Bronchial epithelial cell (primary cell): ENCODE data around the gene ANXA6. TPM values are rescaled to one million over a fixed set of nuclear protein-coding genes. Genes with fewer than 3 reads are reported as not detected.

Experiments used
- DNase-seq: peaks from one replicate; pipeline ENCODE4 v3.0.0-alpha.2; 2010; ENCODE audit warnings: low read depth
- FAIRE-seq: peaks from 2 replicates; lab custom pipeline; 2011; peaks lifted over from hg19 to GRCh38; lab: Jason Lieb, UNC
- H3K27me3 ChIP-seq: 2 replicates; pipeline ENCODE4 v1.5.1; 2011; ENCODE audit warnings: low read length; ENCODE audit not compliant: control insufficient read depth, insufficient read depth
- H3K36me3 ChIP-seq: 2 replicates; pipeline ENCODE4 v1.5.1; 2011; ENCODE audit warnings: low read length; ENCODE audit not compliant: control insufficient read depth, insufficient read depth
- H3K4me3 ChIP-seq: 2 replicates; pipeline ENCODE4 v1.5.1; 2011; ENCODE audit warnings: mild to moderate bottlenecking, low read depth, low read length, control low read depth
- CTCF ChIP-seq: IDR thresholded peaks from 2 replicates; pipeline ENCODE4 v1.5.1; 2011; ENCODE audit warnings: mild to moderate bottlenecking, moderate library complexity, low read length, control low read depth, inconsistent platforms; ENCODE audit not compliant: insufficient read depth, severe bottlenecking
- total RNA-seq: library from RNA; depleted of rRNA; stranded (reverse); fragments of >200 nt; gene quantifications from 2 replicates; pipeline ENCODE4 v1.2.1, GENCODE V29; 2014

Gene ANXA6
- total RNA-seq, 1 donor from 2014 or later: 11.3 TPM

DNA sequence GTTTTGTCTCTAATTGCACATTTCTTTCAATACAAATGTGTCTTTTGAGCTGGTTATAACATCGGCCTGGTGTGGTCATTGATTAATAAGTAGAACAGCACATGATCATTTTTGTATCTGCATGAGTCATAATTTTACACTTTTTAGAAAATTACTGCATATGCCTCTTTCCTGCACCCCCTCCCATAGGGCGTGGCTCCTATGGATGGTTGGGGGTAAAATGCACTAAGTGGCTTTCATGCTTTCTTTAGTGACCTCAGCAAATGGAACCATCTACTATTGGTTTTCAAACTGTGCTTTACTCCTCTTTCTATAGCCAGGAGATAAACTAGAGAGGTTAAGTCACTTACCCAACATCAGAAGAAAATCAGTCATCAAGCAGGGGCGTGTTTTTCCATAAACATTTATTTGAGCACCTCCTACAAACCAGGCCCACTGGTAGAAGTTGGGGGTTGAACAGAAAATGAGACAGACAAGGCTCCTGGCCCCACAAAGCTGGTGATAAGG, 3.8 kb downstream of the ANXA6 start:
- no peaks in the 10 kb centered on the region for H3K36me3 ChIP-seq
- H3K27me3 ChIP-seq: no peaks in the 10 kb centered on the region
- H3K4me3 ChIP-seq: no peak overlapping the region
- FAIRE-seq (no peak), DNase-seq (no peak)
- TF ChIP-seq CTCF: no peak

- DNase-seq (no peak), FAIRE-seq (no peak)
- Histone ChIP-seq H3K4me3 (no peak overlapping the region), H3K36me3 (no peaks in the 10 kb centered on the region), H3K27me3 (no peaks in the 10 kb centered on the region)
- no peak for TF ChIP-seq CTCF
Observed at GRCh38 chr5:151153300-151153699, 4.3 kb downstream of the ANXA6 start.

DNA sequence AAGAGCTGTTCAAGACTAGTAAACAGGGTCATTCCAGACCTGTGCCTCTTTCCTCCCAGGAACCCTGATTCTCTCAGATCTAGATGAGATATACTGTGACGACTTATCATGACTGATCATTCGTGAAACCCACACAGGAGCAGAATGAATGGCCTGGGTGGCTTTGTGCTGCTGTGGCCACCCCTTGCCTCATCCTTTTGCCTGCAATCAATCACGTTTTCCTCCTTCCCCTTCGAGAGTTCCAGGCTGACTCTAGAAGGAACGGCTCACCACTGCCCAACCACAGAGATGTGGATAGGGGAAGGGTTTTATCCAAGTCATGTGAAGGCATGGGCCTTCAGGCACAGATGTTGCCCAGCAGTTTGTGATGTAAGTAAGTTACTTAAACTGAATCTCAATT, 5.8 kb downstream of the ANXA6 start:
- Histone ChIP-seq H3K36me3 (no peaks in the 10 kb centered on the region), H3K27me3 (no peaks in the 10 kb centered on the region), H3K4me3 (no peak overlapping the region)
- DNase-seq: no peak
- no peak for TF ChIP-seq CTCF
- no peak for FAIRE-seq

DNA sequence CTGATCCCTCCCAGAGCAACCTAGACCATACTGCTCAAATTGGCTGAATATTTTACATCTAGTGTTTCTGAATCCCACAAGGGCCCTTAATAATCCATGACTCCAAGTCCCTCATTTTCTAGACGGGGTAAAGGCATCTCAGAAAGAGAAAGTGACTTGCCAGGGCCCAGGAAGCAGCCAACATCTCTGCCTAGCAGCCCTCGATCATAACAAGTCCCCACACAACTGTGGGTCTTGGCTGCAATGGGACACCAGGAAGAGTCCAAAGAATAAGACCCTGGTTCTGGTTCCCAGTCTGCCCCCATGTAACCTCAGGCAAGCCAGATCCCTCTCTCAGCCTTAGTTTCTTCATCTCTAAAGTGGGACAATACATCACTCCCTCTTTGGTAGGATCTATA, 6.3 kb downstream of the ANXA6 start:
- no peak for FAIRE-seq
- DNase-seq: no peak
- H3K27me3 ChIP-seq: no peaks in the 10 kb centered on the region
- H3K4me3 ChIP-seq: no peak overlapping the region
- no peaks in the 10 kb centered on the region for H3K36me3 ChIP-seq
- no peak for TF ChIP-seq CTCF

- DNase-seq (no peak), FAIRE-seq (no peak)
- no peaks in the 10 kb centered on the region for H3K27me3 ChIP-seq
- H3K36me3 ChIP-seq: no peaks in the 10 kb centered on the region
- no peak overlapping the region for H3K4me3 ChIP-seq
- TF ChIP-seq CTCF: no peak
Observed at GRCh38 chr5:151150471-151151262, 6.9 kb downstream of the ANXA6 start.
